ENCODE measurements around the gene OTULIN.

The OTULIN gene

DNA sequence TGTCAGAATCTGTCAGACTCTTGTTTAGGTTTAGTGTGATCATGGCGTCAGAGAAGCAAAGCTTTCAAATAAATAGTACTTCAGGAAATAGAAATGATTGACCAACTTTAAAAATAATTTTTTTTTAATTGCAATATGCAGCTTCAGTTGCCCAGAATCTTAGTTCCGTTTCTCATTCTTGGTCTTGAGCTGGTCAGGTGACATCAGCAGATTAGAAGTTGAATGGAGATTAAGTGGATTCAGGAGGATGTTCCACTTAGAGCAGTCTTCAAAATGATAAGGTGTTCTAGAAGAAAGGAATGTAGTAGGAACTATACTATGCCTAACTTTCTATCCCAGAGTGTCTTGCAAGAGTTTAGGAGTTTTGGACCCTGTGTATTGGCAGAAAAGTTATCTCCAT lies 30.6 kb downstream of the OTULIN start:
- H3K36me3 ChIP-seq (ENCODE audit: control insufficient read depth in 2 of 2, insufficient read depth in 1 of 2, low read length in 2 of 2): peaks cover 42 to 87% of the 10 kb centered on the region in 2 experiments
- CTCF ChIA-PET: interaction anchor here (0.6 to 2.0 kb wide), 4 partner anchors 10 to 314 kb away, joined by 3 to 6 read pairs (median 4); no protein-coding TSS in a partner anchor
- no peak for TF ChIP-seq ZNF596 (tag by site-specific recombination; IDR thresholded peaks at IDR 0.05)
- no peak for TF ChIP-seq ZNF274 (IDR thresholded peaks at IDR 0.05; ENCODE audit: low read length)
- TF ChIP-seq ZNF274 (tag by site-specific recombination; IDR thresholded peaks at IDR 0.05; ENCODE audit: borderline replicate concordance): no peak
- no peak for TF ChIP-seq ATF2 (tag by site-specific recombination; IDR thresholded peaks at IDR 0.05; ENCODE audit: low read depth)
- TF ChIP-seq ZNF37A (tag by site-specific recombination; IDR thresholded peaks at IDR 0.05): no peak
- no peak for TF ChIP-seq ZNF184 (tag by site-specific recombination; IDR thresholded peaks at IDR 0.05)
- no peaks in the 10 kb centered on the region for H3K4me1 ChIP-seq (ENCODE audit: control insufficient read depth, insufficient read depth, low read length)
- no peak overlapping the region for H3K4me3 ChIP-seq (ENCODE audit: low read depth, low read length)
- POLR2A ChIA-PET: no interaction called here
- H3K27ac ChIP-seq (ENCODE audit: extremely low read depth, low read depth, low read length): no peak overlapping the region
- H3K9me3 ChIP-seq (ENCODE audit: control insufficient read depth, insufficient read depth, low read depth, low read length): no peaks in the 10 kb centered on the region; the same call in 1 of the 2 replicates

DNA sequence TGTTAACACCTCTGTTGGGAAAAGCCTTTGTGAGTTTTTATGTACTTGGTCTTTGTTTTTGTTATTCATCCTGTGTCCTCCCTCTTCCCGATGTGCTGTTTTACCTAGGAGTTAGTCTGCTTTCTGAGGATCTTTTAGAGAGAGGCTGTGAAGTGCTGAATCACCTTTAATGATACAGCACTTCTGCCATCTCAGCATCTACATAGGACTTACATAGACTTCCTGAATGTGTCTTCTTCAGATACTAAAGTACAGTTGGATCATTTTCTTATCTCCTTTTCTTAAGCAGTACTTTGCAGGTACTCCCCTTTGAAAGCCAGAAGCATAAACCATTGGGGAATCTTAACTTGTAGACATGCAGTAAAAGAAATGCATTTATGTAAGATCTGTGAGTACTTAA lies 31.5 kb downstream of the OTULIN start:
- Histone ChIP-seq H3K9me3 (ENCODE audit: control insufficient read depth, insufficient read depth, low read depth, low read length) (no peaks in the 10 kb centered on the region), H3K4me1 (ENCODE audit: control insufficient read depth, insufficient read depth, low read length) (no peaks in the 10 kb centered on the region), H3K4me3 (ENCODE audit: low read depth, low read length) (no peak overlapping the region), H3K36me3 (ENCODE audit: control insufficient read depth in 2 of 2, insufficient read depth in 1 of 2, low read length in 2 of 2) (peaks cover 38 to 78% of the 10 kb centered on the region in 2 experiments), H3K27ac (ENCODE audit: extremely low read depth, low read depth, low read length) (no peak overlapping the region)
- ChIA-PET CTCF (interaction anchor here (1.0 to 2.0 kb wide), 2 partner anchors 11 to 313 kb away, joined by 4 to 6 read pairs; no protein-coding TSS in a partner anchor), POLR2A (no interaction called here)
- TF ChIP-seq ZNF132 (tag by site-specific recombination; IDR thresholded peaks at IDR 0.05; ENCODE audit: borderline replicate concordance): no peak
- no peak for TF ChIP-seq ZNF280C (tag by site-specific recombination; IDR thresholded peaks at IDR 0.05)
- no peak for TF ChIP-seq ZNF654 (tag by site-specific recombination; IDR thresholded peaks at IDR 0.05; ENCODE audit: low read depth)
- TF ChIP-seq ZNF433 (tag by site-specific recombination; IDR thresholded peaks at IDR 0.05; ENCODE audit: low read depth): no peak
- TF ChIP-seq PRDM2 (tag by site-specific recombination; IDR thresholded peaks at IDR 0.05; ENCODE audit: borderline replicate concordance): no peak
- no peak for TF ChIP-seq REST (tag by site-specific recombination; IDR thresholded peaks at IDR 0.05)
- TF ChIP-seq ZNF626 (tag by site-specific recombination; IDR thresholded peaks at IDR 0.05): no peak
- TF ChIP-seq ZNF621 (tag by site-specific recombination; IDR thresholded peaks at IDR 0.05): no peak
- no peak for TF ChIP-seq ZNF664 (tag by site-specific recombination; IDR thresholded peaks at IDR 0.05)
- TF ChIP-seq, protein P1, sequence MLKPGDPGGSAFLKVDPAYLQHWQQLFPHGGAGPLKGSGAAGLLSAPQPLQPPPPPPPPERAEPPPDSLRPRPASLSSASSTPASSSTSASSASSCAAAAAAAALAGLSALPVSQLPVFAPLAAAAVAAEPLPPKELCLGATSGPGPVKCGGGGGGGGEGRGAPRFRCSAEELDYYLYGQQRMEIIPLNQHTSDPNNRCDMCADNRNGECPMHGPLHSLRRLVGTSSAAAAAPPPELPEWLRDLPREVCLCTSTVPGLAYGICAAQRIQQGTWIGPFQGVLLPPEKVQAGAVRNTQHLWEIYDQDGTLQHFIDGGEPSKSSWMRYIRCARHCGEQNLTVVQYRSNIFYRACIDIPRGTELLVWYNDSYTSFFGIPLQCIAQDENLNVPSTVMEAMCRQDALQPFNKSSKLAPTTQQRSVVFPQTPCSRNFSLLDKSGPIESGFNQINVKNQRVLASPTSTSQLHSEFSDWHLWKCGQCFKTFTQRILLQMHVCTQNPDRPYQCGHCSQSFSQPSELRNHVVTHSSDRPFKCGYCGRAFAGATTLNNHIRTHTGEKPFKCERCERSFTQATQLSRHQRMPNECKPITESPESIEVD (tag by site-specific recombination; IDR thresholded peaks at IDR 0.05): no peak
- TF ChIP-seq ZNF513 (tag by site-specific recombination; IDR thresholded peaks at IDR 0.05): no peak
